Activated T-cell treated with anti-CD3 and anti-CD28 coated beads for 24 hours (primary cell): ENCODE data around the gene CERS5.
"Not testable (repeated sequence)": the region's sequence is repeated elsewhere in the genome, so short reads cannot be mapped to it uniquely, and the experiment has no call there.

ENCODE experiments used
- DNase-seq: peaks from one replicate; pipeline ENCODE4 v3.0.0-alpha.2; 2020; ENCODE audit warnings: low read depth

Gene CERS5

GRCh38 chr12:50186681-50187080 lies 19.5 kb upstream of the CERS5 start:
- DNase-seq: no peak

- DNase-seq: no peak
These were observed 18.9 kb upstream of the CERS5 start for GRCh38 chr12:50185970-50186663.

- no peak for DNase-seq
These were observed 18.2 kb upstream of the CERS5 start for GRCh38 chr12:50185301-50185895.

- DNase-seq: no peak
These were observed 17.1 kb upstream of the CERS5 start for GRCh38 chr12:50184261-50184660.

GRCh38 chr12:50182461-50182860 lies 15.3 kb upstream of the CERS5 start:
- no peak for DNase-seq

GRCh38 chr12:50181691-50182090 lies 14.5 kb upstream of the CERS5 start:
- DNase-seq: no peak

- no peak for DNase-seq
These were observed 8.5 kb upstream of the CERS5 start for GRCh38 chr12:50175716-50176026.

GRCh38 chr12:50174971-50175715 lies 8.0 kb upstream of the CERS5 start:
- no peak for DNase-seq

GRCh38 chr12:50166799-50167048 lies 445 bp downstream of the CERS5 start:
- peak; percentile 23 for DNase-seq

GRCh38 chr12:50164963-50165362 lies 2.2 kb downstream of the CERS5 start:
- no peak for DNase-seq

- no peak for DNase-seq
These were observed 4.9 kb downstream of the CERS5 start for GRCh38 chr12:50162230-50162629.

GRCh38 chr12:50160643-50161042 lies 6.5 kb downstream of the CERS5 start:
- DNase-seq: no peak

- no peak for DNase-seq
These were observed 9.9 kb downstream of the CERS5 start for GRCh38 chr12:50157259-50157658.

- DNase-seq: no peak
These were observed 10.5 kb downstream of the CERS5 start for GRCh38 chr12:50156641-50157040.

GRCh38 chr12:50154947-50155346 lies 12.2 kb downstream of the CERS5 start:
- not testable (repeated sequence) for DNase-seq

GRCh38 chr12:50151047-50151687 lies 16.0 kb downstream of the CERS5 start:
- no peak for DNase-seq

- no peak for DNase-seq
These were observed 17.9 kb downstream of the CERS5 start for GRCh38 chr12:50149311-50149710.

GRCh38 chr12:50148011-50148410 lies 19.2 kb downstream of the CERS5 start:
- DNase-seq: not testable (repeated sequence)

- no peak for DNase-seq
These were observed 19.9 kb downstream of the CERS5 start for GRCh38 chr12:50147281-50147680.

GRCh38 chr12:50145439-50145838 lies 21.7 kb downstream of the CERS5 start:
- no peak for DNase-seq

GRCh38 chr12:50142993-50143392 lies 24.2 kb downstream of the CERS5 start:
- no peak for DNase-seq

GRCh38 chr12:50132505-50133135 lies 34.5 kb downstream of the CERS5 start:
- DNase-seq: no peak

- DNase-seq: no peak
These were observed 37.9 kb downstream of the CERS5 start for GRCh38 chr12:50129290-50129689.
